ENCODE data around the gene PTPRJ. TPM values are rescaled to one million over a fixed set of nuclear protein-coding genes. Genes with fewer than 3 reads are reported as not detected.

PTPRJ gene
- total and polyA plus RNA-seq, 2 of the 13 experiments (the other 11 are each of a cell fraction or from before 2014, with no cell fraction given): 1.0 to 1.2 TPM

GRCh38 chr11:47991894-47992293, 11.5 kb downstream of the PTPRJ start:
- DNase-seq (ENCODE audit: low spot score) (no peak), ATAC-seq (no peak), FAIRE-seq (no peak)
- Histone ChIP-seq H3K4me2 (ENCODE audit: low read depth, low read length) (no peak overlapping the region), H3K9me3 (ENCODE audit: low read length) (no peaks in the 10 kb centered on the region), H3K79me2 (ENCODE audit: insufficient read depth, low read length) (no peaks in the 10 kb centered on the region), H3K27me3 (ENCODE audit: control insufficient read depth in 1 of 2, insufficient read depth in 2 of 2, low read length in 2 of 2) (no peaks in the 10 kb centered on the region), H3K27ac (ENCODE audit: extremely low read length, insufficient read depth, low read length) (no peak overlapping the region), H3K4me1 (ENCODE audit: insufficient read depth, low read length) (peaks cover 41% of the 10 kb centered on the region), H2AFZ (ENCODE audit: low read length) (no peak overlapping the region), H3K36me3 (replicated peaks in 1 of 2; ENCODE audit: control insufficient read depth in 1 of 2, insufficient read depth in 2 of 2, low read length in 2 of 2) (no peaks in the 10 kb centered on the region), H3K4me3 (replicated peaks in 1 of 3; ENCODE audit: insufficient read depth in 1 of 3, low read depth in 2 of 3, low read length in 3 of 3) (no peak overlapping the region), H3K9ac (ENCODE audit: insufficient read depth, low read depth, low read length) (no peak overlapping the region), H4K20me1 (ENCODE audit: insufficient read depth, low read length) (no peaks in the 10 kb centered on the region)
- in situ Hi-C loops (cut with HindIII; ENCODE audit: extremely low pct_ligation_motif_present, low pct_unique_long_range_greater_than_20kb) (no loop called here), intact Hi-C loops (cut with micrococcal nuclease; ENCODE audit: unreplicated experiment) (no loop called here)
- POLR2A ChIA-PET: no interaction called here
- TF ChIP-seq ZNF431 (CRISPR knock-in tag; IDR thresholded peaks at IDR 0.05; ENCODE audit: borderline replicate concordance, low read depth) (no peak), GTF3A (CRISPR knock-in tag; conservative IDR thresholded peaks at IDR 0.05) (no peak), HOXA5 (CRISPR knock-in tag; IDR thresholded peaks at IDR 0.05) (no peak), ZMAT5 (CRISPR knock-in tag; IDR thresholded peaks at IDR 0.05; ENCODE audit: borderline replicate concordance, low read depth) (no peak), ZNF549 (CRISPR knock-in tag; IDR thresholded peaks at IDR 0.05) (no peak), ZKSCAN5 (CRISPR knock-in tag; IDR thresholded peaks at IDR 0.05) (no peak), IRF2 (CRISPR knock-in tag; IDR thresholded peaks at IDR 0.05) (no peak), ARNTL (CRISPR knock-in tag; IDR thresholded peaks at IDR 0.05) (no peak), KLF15 (CRISPR knock-in tag; IDR thresholded peaks at IDR 0.05; ENCODE audit: borderline replicate concordance) (no peak), ELK4 (CRISPR knock-in tag; IDR thresholded peaks at IDR 0.05; ENCODE audit: borderline replicate concordance) (no peak), ZNF484 (CRISPR knock-in tag; IDR thresholded peaks at IDR 0.05; ENCODE audit: borderline replicate concordance, low read depth) (no peak), ZNF329 (CRISPR knock-in tag; IDR thresholded peaks at IDR 0.05; ENCODE audit: low read depth) (no peak), ZC3H13 (CRISPR knock-in tag; IDR thresholded peaks at IDR 0.05) (no peak)
- WGBS (ENCODE audit: low lambda C conversion rate): 84% methylated on average over 6 of the region's 6 CpGs
- CTCF ChIA-PET (ENCODE audit: low intra/inter-chr PET ratio, low total read pairs): no interaction called here
- BruUV-seq (replicated peaks): no TSS peak
